HPDE6-E6E7 (cell line): ENCODE results near the gene SORCS2.

Source experiments
- DNase-seq: peaks from one replicate; pipeline ENCODE4 v3.0.0; 2011; ENCODE audit warnings: missing footprints; ENCODE audit errors: extremely low spot score

SORCS2 gene

DNA sequence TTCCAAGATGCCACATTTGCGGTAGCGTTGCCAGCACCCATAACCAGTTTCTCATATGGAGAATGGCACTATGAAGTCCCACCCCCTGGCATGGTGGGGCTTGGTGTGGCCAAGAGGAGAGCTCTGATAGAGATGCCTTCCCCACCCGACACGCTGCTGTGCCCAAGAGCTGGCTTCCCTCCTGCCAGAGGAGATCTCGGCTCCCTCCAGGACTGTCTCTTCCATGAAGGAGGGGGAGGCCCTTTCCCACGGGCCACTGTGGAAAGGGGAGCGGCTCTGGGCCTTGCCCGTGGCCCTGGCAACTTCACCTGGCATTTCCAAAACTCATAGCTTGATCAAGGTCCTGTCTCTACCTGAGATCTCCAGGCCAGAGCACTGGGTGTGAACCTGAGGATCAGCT, 459.7 kb downstream of the SORCS2 start:
- DNase-seq = no peak

DNA sequence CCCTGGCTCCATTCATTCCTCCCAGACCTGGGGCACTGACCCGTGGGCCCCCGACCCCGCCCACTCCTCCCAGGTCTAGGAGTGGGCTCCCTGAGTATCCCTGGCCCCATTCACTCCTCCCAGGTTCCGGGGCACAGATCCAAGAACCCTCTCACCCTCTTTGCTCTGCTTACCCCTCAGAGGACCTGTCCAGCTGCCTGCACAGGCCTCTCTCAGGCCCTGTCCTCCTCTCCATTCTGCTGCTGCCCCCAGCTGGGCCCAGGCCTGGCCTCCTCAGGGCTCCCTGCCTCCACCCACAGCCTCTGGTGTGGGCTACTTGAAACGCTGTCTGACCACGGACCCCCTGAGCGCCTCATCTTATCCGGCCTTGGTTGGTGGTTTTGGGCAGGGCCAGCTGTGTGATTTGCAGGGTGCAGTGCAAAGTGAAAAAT, 460.1 kb downstream of the SORCS2 start:
- no peak for DNase-seq

DNA sequence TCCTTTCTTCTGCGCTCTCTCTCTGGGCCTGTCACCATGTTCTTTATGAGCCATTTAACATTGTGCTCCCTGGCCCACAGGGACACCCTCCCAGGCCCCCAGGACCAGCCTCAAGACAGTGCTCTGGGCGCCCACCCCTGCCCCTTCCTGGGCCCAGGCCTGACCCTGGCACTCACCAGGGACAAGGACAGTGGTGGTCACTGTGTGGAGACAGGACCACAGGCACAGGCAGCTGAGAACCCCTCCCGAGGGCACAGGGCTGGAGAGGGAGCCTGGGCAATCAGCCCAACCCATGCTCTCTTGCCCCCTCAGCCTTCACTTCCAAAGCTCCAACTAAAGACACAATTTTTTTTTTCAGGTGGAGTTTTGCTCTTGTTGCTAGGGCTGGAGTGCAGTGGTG, 460.6 kb downstream of the SORCS2 start:
- DNase-seq = no peak

DNA sequence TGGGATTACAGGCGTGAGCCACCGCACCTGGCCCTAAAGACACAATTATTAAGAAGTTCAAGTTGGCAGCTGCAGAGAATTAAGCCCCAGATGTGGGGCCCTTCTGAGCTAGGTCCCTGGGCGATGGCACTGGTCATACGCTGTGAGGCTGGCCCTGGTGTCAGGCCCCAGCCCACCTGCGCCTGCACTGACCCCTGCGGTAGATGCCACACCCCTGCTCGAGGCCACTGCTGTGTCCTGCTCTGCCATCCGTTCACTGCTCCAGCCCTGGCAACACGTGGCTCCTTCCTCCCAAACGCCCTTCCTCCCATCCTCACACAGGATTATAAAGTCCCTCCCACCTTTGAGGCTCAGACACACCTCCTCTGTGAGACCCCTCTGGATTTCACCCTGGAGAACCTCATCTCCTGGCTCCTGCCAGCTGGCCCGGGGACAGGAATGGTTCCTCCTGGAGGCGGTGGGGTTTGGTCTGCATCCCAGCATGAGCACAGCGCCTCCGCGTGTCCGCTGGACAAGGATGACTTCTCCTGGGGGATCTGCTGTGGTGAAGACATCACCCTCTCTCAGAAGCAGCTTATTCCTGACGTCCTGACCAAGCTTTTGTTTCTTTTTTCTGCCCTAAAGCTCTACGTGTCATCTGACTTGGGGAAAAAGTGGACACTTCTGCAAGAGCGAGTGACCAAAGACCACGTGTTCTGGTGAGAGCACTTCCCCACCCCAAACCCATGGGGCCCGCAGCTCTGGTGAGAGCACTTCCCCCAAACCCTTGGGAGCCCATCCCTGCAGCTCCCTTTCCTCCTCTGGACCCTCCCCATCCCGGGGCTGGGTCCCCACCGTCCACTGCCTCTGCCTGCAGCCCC, 461.4 kb downstream of the SORCS2 start:
- DNase-seq = no peak

DNA sequence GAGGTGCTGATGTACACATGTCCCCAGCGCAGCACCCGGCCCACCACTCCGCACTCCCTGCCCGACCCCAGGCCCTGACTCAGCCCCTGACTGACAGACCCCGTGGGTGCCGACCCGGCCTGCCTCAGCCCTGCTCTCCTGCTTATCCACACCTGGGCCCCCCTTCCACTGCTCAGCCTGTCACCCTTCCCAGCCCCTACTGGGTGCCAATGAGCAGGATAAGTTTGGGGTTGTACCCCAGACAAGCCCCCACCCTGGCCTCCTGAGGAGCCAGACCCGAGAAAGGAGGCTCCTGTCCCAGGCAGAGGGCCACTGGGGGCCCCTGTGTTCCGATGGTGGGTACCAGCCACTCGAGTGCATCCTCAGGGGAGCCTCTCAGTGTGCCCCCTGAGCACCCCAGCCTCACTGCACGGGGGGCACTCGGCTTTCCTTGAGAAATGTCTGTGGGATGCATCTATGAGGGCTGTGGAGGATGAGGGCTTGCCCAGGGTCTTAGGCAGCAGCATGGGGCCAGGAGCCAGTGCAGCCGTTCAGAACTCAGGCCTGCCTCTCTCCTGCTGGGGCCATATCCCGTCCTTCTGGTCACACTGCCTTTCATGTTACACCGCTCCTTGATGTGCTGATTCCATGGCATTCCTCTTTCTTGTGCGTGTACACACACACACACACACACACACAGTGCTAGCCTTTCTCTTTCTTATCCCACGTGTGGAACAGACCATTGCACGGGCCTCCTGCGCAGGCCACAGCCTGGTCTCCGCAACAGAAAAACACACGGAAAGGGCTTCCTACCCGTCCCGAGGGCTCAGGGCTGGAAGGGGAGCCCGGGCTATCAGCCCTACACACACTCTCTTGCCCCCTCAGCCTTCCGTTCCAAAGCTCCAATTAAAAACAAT, 462.5 kb downstream of the SORCS2 start:
- no peak for DNase-seq

DNA sequence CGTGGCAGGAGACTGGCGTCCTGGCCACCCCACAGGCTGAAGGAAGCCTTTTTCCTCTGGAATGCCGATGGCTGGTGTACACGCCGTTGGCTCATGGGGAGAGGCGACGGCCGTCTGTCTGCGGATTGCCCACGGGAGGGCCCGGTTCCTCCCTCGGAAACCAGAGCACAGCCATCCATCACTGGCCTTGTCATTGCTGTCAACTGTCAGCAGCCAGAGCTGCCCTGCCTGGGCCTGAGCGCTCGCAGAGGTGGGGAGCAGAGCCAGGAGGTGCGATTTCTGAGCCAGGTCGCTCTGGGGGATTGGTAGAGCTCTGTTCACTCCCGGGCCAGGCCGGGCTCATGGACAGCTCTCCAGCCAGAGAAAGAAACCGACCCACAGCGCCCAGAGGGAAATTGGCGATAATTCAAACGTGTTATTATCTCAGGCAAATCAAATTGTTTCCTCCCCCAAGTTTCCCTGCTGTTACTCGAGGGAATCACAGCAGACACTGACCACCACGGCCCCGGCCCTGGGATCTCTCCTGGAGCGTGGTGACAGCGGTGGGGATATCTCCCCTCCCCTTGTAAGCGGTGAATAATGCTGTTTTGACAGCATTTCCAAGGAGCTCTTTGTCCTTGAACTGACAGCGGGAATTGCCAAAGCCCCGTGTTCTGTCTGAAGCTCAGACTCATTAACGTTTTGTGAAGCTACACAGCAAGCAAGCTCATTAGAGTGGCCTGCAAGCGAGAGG, 463.3 kb downstream of the SORCS2 start:
- DNase-seq = no peak

DNA sequence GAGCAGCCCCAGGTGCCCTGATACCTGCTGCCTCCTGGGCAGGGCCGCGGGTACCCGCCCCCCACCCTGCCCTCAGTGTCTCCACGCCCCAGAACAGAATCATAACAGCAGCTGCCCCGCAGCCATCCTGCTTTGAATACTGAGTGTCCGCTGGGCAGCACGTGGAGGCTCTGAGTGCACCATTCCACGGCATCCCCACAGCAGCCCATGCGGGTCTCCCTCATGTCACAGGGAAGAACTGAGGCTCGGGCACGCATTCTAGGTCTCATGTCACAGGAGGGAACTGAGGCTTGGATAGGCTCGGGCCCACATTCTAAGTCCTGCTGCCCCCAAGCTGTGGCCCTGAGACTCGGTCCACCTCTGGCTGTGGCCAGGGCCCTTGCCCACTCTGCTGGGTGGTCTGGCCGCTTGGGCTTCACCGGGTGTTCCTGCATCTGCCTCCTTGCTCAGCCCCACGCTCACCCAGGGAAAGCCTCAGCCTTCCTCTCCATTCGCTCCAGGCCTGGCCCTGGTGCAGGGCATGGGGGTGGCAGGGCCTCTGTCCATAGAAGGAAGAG, 464.0 kb downstream of the SORCS2 start:
- DNase-seq = no peak

DNA sequence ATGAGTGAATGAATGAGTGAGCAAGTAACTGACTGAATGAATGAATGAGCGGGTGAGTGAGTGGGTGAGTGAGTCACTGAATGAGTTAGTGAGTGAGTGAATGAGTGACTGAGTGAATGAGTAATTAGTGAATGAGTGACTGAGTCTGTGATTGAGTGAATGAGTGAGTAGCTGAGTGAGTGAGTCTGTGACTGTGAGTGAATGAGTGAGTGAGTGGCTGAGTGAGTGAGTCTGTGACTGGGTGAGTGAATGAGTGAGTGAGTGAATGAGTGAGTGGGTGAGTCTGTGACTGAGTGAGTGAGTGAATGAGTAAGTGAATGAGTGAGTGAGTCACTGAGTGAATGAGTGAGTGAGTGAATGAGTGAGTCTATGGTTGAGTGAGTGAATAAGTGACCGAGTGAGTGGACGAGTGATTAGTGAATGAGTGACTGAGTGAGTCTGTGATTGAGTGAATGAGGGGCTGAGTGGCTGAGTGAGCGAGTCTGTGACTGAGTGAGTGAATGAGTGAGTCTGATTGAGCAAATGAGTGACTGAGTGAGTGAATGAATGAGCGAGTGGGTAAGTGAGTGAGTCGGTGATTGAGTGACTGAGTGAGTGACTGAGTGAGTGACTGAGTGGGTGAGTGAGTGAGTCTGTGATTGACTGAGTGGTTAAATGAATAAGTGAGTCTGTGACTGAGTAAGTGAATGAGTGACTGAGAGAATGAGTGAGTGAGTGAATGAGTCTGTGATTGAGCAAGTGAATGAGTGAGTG, 465.4 kb downstream of the SORCS2 start:
- no peak for DNase-seq

DNA sequence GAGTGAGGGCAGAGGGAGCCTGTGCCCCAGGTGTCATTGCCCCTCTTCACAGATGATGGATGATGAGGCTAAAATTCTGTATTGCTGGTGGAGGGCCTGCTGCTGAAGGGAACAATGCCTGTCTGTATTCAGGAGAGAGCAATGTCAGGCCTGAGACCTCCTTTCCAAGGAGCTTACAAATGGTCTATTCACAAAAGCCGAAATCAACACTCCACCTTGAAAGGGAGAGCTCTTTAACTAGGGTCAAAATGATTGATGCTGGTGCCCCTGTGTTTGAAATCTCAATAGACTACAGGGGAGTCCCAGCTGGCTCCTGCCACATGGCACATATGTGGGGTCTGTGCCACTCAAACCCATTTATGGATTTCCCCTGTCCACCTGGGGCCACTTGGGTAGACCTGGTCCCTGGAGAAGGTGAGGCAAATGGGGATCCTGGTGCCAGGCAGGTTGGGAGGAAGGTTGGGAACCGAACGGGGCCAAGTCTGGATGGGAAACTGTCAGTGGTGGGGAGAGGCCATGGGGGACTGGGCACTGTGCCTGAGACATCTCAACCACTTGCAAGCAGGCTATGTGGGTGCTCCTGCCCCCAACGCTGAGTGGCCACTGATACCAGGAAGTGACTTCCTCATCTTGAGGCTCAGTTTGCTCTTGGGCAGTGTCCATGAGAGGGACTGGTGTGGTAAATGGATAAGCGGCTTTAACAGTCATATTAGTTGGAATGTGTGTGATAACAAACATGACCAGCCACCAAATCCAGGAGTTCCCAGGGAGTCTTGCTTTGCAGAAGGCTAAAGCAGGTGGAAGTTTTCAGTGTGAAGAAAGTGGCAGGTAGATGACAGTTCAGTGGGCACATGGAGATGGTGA, 466.2 kb downstream of the SORCS2 start:
- no peak for DNase-seq

DNA sequence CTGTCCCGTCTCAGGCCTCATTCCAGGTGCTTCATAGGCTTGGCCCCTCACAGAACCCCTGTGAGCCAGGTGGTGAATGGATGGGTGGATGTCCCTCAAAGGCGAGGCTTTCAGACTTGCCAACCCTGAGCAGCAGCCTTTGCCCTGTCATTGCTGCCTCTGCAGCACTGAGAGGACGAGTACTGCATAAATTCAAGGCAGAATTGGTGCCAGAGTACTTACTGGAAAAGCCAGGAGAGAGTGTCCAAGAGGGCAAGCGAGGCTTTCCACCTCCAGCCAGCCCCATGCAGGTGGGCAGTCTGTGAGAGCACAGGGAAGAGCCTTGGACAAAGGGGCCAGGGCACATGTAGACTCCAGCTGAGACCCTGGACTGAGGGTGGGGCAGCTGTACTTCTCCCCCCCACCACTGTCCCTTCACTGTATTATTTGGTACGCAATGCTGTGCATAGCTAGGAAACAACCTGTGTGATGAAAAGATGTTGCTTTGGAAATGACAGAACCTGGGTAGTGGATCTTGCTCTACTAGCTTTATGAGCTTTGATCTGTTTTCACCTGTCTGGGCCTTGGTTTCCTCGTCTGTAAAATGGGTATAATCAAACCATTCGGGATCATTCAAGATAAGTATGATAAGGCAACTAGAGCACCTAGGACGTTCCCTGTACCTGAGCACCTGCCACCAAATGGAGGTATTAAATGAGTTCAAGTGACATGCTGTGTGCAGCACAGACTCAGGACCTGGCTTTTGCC, 467.3 kb downstream of the SORCS2 start:
- DNase-seq = no peak

DNA sequence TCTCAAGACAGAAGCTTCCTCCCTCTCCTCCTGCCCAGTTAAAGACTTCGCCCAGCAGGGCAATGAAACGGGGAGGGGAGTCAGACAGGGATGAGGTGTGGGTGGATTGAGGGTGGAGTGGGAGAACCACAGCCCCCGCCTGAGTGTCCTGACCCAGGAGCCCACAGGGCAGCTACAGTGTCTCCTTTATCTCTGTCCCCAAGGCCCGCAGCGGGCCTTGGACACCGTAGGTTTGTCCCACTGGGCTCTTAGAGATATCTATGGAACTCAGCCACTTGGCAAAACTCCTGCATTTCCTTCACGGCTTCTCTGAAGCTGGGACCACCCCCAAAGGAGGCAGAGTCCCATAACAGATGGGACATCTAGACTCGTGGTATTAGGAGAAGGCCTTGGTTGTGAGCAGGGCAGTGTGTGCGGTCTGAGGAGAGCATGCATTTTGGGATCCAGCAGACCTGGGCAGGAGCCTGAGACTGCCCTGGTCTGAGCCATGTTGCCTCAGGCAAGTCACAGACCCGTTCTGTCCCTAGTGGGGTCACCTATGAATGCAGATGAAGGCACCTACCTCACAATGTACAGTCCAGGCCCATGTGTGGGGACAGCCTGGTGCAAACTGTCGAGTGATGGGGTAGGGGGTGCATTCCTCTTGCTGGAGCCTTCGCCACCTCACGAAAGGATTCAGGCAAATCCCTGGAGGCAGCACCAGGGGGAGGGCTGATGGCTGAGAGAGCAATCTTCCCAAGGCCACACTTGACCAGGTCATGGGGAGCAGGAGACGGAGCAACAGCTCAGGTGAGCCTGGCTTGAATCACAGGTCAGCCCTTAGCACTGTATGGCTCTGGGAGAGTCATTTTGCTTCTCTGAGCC, 468.1 kb downstream of the SORCS2 start:
- no peak for DNase-seq

DNA sequence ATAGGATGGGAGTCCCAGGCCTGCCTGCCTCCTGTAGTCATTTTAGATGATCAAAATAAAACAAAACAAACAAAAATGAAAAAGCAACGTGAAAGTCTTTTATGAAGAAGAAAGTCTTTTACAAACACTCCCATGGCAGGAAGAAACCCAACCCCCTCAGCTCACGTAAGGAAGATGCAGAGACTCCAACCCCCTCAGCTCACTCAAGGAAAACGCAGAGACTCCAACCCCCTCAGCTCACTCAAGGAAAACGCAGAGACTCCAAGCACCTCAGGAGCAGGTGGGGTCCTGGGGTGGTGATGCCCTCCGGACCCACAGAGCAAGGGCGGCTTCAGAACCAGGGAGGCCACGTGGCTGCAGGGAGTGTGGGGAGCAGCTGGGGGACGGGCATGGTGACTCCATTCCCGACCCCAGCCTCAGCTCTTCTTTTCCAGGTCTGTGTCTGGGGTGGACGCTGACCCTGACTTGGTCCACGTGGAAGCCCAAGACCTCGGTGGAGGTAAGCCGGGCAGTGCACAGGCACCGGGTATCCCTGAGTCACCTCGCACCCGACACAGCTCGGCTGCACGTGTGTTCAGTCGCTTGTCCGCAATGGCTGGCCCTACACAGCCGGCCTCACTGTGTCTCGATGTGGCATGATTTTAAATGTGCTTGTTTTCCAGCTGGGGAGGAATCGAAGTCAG, 468.9 kb downstream of the SORCS2 start:
- no peak for DNase-seq

DNA sequence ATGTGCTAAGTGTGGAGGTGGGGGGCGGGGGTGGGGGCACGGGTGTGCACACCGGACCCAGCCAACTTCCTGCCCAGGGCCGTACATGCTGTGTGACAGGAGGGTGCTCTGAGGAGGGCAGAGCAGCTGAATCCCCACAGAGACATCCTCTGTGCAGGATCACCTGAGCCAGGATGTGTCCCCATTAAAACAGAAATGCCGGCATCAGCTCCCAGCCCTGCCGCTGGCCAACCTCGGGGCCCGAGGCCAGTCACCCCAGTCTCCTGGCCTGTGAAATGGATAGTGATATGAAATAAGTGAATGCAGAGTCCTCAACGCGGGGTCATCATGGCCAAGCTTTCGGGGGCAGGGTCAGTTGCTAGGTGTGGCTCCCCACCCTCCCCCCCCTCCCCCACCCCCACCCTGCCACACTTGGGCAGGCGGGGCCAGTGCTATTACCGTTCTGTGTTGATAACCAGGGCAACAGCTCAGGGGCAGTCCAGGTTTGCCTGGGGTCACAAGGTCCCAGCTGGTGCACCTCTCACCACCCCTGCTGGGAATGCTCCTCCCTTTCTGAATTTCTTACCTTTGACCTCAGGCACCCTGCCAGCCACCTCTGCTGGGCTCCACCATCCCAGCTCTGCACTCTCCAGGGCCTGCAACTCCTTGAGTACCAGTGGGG, 469.6 kb downstream of the SORCS2 start:
- DNase-seq = no peak

DNA sequence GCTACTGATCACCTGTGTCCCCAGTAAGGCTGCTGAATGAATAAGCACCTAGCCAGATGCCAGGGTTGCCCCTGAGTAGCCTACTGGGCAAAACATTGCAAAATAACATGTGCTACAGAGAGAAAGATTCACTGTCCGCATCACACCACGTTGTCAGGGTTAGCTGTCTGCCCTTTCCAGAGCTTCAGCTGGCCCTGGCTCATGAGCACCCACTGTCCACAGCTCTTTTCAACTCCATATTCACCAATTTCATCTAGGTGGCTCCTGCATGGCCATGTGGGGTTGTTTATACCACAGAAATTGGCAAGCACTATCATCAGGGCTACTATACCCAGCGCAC, 470.1 kb downstream of the SORCS2 start:
- no peak for DNase-seq

DNA sequence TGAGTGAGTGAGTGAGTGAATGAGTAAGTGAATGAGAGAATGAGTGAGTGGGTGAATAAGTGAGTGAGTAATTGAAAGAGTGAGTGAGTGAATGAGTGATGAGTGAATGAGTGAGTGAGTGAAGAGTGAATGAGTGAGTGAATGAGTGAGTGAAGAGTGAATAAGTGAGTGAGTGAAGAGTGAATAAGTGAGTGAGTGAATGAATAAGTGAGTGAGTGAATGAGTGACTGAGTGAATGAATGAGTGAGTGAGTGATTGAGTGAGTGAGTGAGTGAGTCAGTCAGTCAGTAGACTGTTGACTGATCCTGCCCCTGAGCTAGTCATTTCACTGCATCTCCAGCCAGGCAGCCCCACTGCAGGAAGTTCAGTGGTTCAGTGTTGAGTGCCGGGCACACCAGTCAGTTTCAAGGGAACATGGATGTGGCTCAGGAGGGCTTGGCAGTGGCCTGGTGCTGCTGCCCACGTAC, 470.8 kb downstream of the SORCS2 start:
- DNase-seq = no peak

DNA sequence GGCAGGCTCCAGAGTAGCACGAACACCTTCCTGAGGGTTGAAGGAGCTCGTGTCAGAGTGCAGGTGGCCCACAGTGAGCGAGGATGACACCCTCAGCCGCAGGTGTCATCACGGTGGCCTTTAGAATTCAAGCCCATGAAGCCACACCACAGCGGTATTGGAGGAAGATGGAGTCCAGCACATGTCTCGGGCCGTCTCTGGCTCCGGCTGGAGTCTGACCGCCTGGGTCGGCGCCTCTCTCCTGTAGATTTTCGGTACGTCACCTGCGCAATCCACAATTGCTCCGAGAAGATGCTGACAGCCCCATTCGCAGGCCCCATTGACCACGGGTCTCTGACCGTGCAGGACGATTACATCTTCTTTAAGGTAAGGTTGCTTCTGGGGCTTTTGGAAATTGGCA, 471.8 kb downstream of the SORCS2 start:
- DNase-seq = no peak

DNA sequence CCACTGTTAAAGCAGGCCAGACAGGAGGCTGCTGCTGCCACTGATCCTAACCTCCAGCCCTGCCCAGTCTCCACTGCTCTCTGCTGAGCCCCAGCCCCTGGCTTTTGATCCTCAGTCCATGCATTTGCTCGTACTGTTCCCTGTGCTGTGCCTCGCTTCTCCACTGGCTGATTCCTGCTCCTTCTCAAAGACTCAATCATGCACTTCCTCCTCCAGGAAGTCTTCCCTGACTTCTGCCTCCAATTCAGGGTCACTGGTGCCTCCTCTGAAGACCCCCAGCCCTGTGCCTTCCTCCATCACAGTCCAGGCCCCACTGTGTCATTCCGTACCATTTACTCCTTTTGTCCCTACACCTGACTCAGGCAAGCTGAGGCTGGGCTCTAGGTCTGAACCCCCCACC, 473.0 kb downstream of the SORCS2 start:
- DNase-seq = no peak
